ENCODE measurements around the gene RNF186.

- TF ChIP-seq POLR2AphosphoS5 (IDR thresholded peaks at IDR 0.05; ENCODE audit: low read depth, low read length) (no peak), SIN3A (IDR thresholded peaks at IDR 0.05; ENCODE audit: borderline replicate concordance, insufficient read depth, low read length) (no peak), FOXP2 (optimal IDR thresholded peaks at IDR 0.05; ENCODE audit: borderline replicate concordance, extremely low read depth, extremely low read length, insufficient read depth) (no peak)
- TF ChIP-seq, protein P1, sequence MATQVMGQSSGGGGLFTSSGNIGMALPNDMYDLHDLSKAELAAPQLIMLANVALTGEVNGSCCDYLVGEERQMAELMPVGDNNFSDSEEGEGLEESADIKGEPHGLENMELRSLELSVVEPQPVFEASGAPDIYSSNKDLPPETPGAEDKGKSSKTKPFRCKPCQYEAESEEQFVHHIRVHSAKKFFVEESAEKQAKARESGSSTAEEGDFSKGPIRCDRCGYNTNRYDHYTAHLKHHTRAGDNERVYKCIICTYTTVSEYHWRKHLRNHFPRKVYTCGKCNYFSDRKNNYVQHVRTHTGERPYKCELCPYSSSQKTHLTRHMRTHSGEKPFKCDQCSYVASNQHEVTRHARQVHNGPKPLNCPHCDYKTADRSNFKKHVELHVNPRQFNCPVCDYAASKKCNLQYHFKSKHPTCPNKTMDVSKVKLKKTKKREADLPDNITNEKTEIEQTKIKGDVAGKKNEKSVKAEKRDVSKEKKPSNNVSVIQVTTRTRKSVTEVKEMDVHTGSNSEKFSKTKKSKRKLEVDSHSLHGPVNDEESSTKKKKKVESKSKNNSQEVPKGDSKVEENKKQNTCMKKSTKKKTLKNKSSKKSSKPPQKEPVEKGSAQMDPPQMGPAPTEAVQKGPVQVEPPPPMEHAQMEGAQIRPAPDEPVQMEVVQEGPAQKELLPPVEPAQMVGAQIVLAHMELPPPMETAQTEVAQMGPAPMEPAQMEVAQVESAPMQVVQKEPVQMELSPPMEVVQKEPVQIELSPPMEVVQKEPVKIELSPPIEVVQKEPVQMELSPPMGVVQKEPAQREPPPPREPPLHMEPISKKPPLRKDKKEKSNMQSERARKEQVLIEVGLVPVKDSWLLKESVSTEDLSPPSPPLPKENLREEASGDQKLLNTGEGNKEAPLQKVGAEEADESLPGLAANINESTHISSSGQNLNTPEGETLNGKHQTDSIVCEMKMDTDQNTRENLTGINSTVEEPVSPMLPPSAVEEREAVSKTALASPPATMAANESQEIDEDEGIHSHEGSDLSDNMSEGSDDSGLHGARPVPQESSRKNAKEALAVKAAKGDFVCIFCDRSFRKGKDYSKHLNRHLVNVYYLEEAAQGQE (IDR thresholded peaks at IDR 0.05; ENCODE audit: insufficient read depth in 1 of 2, low read depth in 2 of 2, low read length in 2 of 2): no peak
These were observed 44.8 kb upstream of the RNF186 start for GRCh38 chr1:19859876-19860275.
